Kidney (tissue), 14 donors: ENCODE data around the gene SNX25. TPM values are rescaled to one million over a fixed set of nuclear protein-coding genes. Genes with fewer than 3 reads are reported as not detected.

Experiments
- DNase-seq, 5 donors: peaks; one replicate each; pipeline ENCODE4 v3.0.0-alpha.2; 2013 to 2020
- FAIRE-seq: peaks from 2 replicates; lab custom pipeline; 2012; peaks lifted over from hg19 to GRCh38; lab: Jason Lieb, UNC
- H3K27ac ChIP-seq, 2 donors: one replicate each; pipeline ENCODE4 v1.7.0; 2013; ENCODE audit warnings: low read depth in 2 of 2, low read length in 2 of 2, inconsistent platforms in 1 of 2
- H3K27me3 ChIP-seq: one replicate; pipeline ENCODE4 v1.7.1; 2013; ENCODE audit warnings: low read length, inconsistent platforms; ENCODE audit not compliant: control insufficient read depth, insufficient read depth
- H3K36me3 ChIP-seq, 3 donors: one replicate each; pipeline versions ENCODE4 v1.7.0 to v1.7.1; 2013; ENCODE audit warnings: low read length in 3 of 3, control low read depth in 1 of 3, inconsistent platforms in 1 of 3; ENCODE audit not compliant: insufficient read depth in 3 of 3, control insufficient read depth in 2 of 3
- H3K4me1 ChIP-seq, 3 donors: one replicate each; pipeline versions ENCODE4 v1.7.0 to v1.7.1; 2013; ENCODE audit warnings: low read length in 3 of 3, inconsistent platforms in 1 of 3, low read depth in 1 of 3; ENCODE audit not compliant: control insufficient read depth in 2 of 3, insufficient read depth in 2 of 3
- H3K4me3 ChIP-seq, 3 donors: one replicate each; pipeline versions ENCODE4 v1.7.0 to v1.8.1; 2013; ENCODE audit warnings: low read length in 3 of 3, control low read depth in 1 of 3, inconsistent platforms in 1 of 3
- H3K9ac ChIP-seq, 3 donors: one replicate each; pipeline versions ENCODE4 v1.7.0 to v1.7.1; 2013; ENCODE audit warnings: low read length in 3 of 3, control low read depth in 1 of 3, inconsistent platforms in 1 of 3
- H3K9me3 ChIP-seq, 3 donors: one replicate each; pipeline versions ENCODE4 v1.7.0 to v1.7.1; 2013; ENCODE audit warnings: low read length in 3 of 3, control low read depth in 1 of 3, inconsistent platforms in 1 of 3; ENCODE audit not compliant: control insufficient read depth in 2 of 3, insufficient read depth in 1 of 3
- intact Hi-C: fragments of 100-400 bp; cut with DNase I; formaldehyde crosslinking; loops from one replicate; pipeline ENCODE4 v1.11.1; 2022
- polyA plus RNA-seq: library from polyadenylated mRNA; stranded (reverse); fragments of 350-450 nt; fragmentation: Illumina TruSeq; extraction: RNeasy Lipid Tissue Mini Kit (QIAGEN cat#74804); gene quantifications from one replicate; pipeline ENCODE4 v1.2.3, GENCODE V29; 2014; ENCODE audit warnings: low read depth, low replicate concordance; ENCODE audit not compliant: insufficient read depth
- total RNA-seq: library from RNA; stranded (reverse); fragmentation: NEBNext Ultra II Directional; extraction: Animal tissue kit (Norgen Biotek cat#: 25700); gene quantifications from one replicate; pipeline ENCODE4 v1.2.1, GENCODE V29; 2021
- TF ChIP-seq, protein P1 (sequence below): IDR thresholded peaks from 3 replicates; pipeline ENCODE4 v1.5.1; 2012; ENCODE audit warnings: mild to moderate bottlenecking, moderate library complexity, borderline replicate concordance; ENCODE audit not compliant: insufficient read depth; ENCODE audit errors: extremely low read depth
- donor health status: control.
- donor health status: control.
- donor health status: control.
- donor health status: control.
- donor health status: control.
- donor health status: DM: yes; HTN: yes; CAD: no.
- donor health status: Normal renal cell carcinoma (clear cell type).

Gene SNX25
- total and polyA plus RNA-seq, 2 donors from 2014 or later, result 8.9 to 19.4 TPM

GRCh38 chr4:185270885-185271284 is 61.5 kb downstream of the SNX25 start:
- peaks cover 0 to 8% (median 3%) of the 10 kb centered on the region in 3 donors for H3K36me3 ChIP-seq
- H3K4me1 ChIP-seq, result no peaks in the 10 kb centered on the region
- no peak overlapping the region for H3K9ac ChIP-seq
- H3K4me3 ChIP-seq, result no peak overlapping the region
- FAIRE-seq (no peak), DNase-seq (no peak)
- H3K27ac ChIP-seq, result no peak overlapping the region
- no peaks in the 10 kb centered on the region for H3K27me3 ChIP-seq
- intact Hi-C loops, result no loop called here
- no peaks in the 10 kb centered on the region for H3K9me3 ChIP-seq
- TF ChIP-seq, protein P1, sequence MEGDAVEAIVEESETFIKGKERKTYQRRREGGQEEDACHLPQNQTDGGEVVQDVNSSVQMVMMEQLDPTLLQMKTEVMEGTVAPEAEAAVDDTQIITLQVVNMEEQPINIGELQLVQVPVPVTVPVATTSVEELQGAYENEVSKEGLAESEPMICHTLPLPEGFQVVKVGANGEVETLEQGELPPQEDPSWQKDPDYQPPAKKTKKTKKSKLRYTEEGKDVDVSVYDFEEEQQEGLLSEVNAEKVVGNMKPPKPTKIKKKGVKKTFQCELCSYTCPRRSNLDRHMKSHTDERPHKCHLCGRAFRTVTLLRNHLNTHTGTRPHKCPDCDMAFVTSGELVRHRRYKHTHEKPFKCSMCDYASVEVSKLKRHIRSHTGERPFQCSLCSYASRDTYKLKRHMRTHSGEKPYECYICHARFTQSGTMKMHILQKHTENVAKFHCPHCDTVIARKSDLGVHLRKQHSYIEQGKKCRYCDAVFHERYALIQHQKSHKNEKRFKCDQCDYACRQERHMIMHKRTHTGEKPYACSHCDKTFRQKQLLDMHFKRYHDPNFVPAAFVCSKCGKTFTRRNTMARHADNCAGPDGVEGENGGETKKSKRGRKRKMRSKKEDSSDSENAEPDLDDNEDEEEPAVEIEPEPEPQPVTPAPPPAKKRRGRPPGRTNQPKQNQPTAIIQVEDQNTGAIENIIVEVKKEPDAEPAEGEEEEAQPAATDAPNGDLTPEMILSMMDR, result no peak

- intact Hi-C loops, result no loop called here
- peaks cover 0 to 8% (median 3%) of the 10 kb centered on the region in 3 donors for H3K36me3 ChIP-seq
- no peaks in the 10 kb centered on the region for H3K4me1 ChIP-seq
- H3K9me3 ChIP-seq, result no peaks in the 10 kb centered on the region
- no peak overlapping the region for H3K27ac ChIP-seq
- H3K4me3 ChIP-seq, result no peak overlapping the region
- TF ChIP-seq, protein P1, result no peak
- DNase-seq (no peak), FAIRE-seq (no peak)
- no peak overlapping the region for H3K9ac ChIP-seq
- no peaks in the 10 kb centered on the region for H3K27me3 ChIP-seq
Measured at GRCh38 chr4:185272245-185272644, 62.8 kb downstream of the SNX25 start.

- FAIRE-seq (no peak), DNase-seq (no peak)
- TF ChIP-seq, protein P1, result no peak
Measured at GRCh38 chr4:185275501-185275900, 66.1 kb downstream of the SNX25 start.

GRCh38 chr4:185276036-185276435 is 66.6 kb downstream of the SNX25 start:
- Histone ChIP-seq H3K4me3 (no peak overlapping the region), H3K9me3 (no peaks in the 10 kb centered on the region), H3K4me1 (no peaks in the 10 kb centered on the region), H3K27ac (no peak overlapping the region), H3K27me3 (no peaks in the 10 kb centered on the region), H3K9ac (no peak overlapping the region), H3K36me3 (no peaks in the 10 kb centered on the region)
- FAIRE-seq (no peak), DNase-seq (no peak)
- intact Hi-C loops, result no loop called here
- TF ChIP-seq, protein P1, result no peak

More at GRCh38 chr4:185275501-185275900, 66.1 kb downstream of the SNX25 start:
- Histone ChIP-seq H3K27ac (no peak overlapping the region), H3K9me3 (no peaks in the 10 kb centered on the region), H3K27me3 (no peaks in the 10 kb centered on the region), H3K4me3 (no peak overlapping the region), H3K36me3 (no peaks in the 10 kb centered on the region), H3K4me1 (no peaks in the 10 kb centered on the region), H3K9ac (no peak overlapping the region)
- intact Hi-C loops, result no loop called here
